HG02610 (cell line): ENCODE results near the gene ANKH.
A peak's percentile ranks its signal among the peaks of the same experiment; 100 is the strongest.

Experiments
- ATAC-seq: cut with Tn5 transposase; IDR thresholded peaks from one replicate; pipeline ENCODE4 v1.9.1; 2021; ENCODE audit warnings: mild to moderate bottlenecking, moderate library complexity; ENCODE audit not compliant: unreplicated experiment

The ANKH gene

DNA sequence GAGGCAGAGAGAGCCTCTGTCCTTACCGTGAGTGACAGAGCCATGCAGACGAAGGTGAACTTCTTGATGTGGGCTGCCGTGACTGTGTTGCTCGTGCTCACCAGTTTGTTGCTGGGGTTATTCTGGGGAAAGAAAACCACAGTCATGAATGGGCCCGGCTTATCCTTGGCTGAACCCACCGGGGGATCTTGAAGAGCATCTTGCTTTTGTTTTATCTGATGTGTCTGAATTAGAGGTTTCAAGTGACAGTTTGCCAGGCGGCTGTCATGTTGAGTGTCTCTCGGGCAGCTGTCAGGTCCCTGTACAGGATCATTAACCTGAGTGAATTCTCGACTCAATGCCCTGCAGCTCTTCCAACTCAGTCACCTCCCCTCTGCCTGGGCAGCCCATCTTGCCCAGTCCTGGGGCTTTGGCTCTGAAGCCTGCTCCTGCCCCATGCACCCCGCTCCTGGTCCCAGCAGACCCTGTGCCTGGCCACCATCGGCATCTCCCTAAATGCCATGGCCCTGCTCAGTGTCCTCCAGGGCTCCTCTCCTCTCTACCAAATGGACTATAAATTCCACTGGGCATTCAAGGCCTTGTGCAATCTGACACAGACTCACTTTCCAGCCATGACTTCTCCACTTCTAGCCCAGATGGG is 129.7 kb downstream of the ANKH start:
- no peak for ATAC-seq

DNA sequence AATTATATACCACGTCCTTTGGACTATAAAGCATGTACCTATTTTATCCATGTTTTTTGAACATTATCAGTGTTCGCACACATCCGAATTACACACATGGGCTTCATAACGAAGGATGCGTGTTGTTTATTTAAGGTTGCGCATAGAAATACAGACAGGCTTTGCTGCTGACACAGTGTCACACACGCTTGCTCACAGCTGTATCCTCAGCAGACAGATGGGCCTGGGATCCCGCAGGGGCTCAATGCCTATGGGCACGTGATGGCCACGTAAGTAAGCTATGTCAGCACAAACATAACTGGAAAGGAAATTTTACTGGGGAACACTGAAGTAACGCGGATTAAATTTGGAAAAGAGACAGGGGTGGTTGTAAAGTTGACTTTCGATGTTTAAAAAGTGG is 130.4 kb downstream of the ANKH start:
- no peak for ATAC-seq

DNA sequence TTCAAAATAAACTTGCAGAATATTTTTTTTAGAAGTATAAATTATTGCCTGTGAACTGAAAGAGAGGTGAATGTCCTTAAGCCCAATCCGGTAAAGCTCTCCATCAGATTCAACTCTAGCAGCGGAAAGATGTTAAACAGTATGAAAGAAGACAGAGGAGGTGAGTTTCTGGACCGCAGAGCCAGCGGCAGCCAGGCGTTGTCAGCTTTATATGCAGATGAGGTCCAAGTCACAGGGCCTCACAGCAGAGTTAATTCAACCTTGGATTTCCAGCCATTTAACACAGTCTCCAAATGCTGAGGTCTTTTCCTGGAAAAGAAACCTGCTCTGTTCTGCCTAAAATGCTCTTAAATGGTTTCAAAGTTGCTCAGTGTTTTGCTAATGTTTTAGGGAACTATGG is 131.6 kb downstream of the ANKH start:
- no peak for ATAC-seq

DNA sequence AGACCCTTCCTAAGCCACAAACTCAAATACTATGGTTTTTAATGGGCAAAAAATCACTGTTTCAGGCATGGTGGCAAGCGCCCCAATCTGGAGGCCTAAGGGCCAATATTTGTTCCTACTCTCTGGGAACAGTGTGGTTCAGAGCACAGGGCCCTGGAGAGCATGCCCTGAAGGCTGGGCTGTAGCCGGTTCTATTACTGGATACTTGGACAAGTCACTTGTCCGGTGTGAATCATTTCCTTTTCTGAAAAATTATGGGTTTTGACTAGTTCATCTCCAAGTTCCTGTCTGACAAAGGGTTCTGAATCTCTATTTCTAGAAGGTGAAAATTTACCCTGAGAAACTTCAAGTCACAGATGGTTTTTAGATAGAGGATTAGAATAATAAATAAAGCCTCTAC is 132.0 kb downstream of the ANKH start:
- no peak for ATAC-seq

DNA sequence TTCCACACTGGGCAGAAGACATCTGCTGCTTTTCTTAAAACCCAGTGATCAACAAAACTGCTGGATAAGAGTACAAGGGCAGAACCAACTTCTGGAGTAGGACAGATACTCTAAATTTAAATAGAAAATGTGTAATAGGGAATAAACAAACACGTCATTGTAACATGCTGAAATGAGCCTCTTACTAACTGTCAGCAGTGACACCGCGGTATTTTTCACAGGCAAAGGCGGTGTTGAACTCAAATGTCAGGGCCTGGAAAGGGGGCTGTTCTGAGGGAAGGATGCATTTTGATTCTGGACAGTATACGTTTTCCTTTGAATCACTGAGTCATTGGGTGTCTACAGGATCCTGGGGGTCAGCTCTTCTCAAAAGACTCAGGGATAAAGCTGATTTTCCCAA is 133.5 kb downstream of the ANKH start:
- no peak for ATAC-seq

DNA sequence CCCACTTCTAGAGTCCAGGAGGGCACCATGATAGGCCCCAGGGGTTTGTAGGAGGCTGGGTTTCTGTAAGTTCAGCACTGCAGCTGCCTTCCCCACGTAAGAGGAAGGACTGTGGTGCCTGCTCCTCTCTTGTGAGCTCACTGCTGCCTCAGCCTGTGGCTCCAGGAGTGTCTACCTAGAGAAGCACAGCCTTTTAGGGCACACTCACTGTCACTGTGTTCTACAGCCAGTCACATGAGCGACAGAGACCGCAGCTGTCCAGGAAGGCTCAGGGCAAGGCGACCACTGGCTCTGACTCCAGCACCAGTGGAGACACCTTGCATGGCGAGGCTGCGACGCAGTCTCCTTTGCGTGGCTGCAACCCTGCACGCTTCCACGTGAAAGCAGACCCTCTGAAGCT is 134.3 kb downstream of the ANKH start:
- ATAC-seq = no peak

DNA sequence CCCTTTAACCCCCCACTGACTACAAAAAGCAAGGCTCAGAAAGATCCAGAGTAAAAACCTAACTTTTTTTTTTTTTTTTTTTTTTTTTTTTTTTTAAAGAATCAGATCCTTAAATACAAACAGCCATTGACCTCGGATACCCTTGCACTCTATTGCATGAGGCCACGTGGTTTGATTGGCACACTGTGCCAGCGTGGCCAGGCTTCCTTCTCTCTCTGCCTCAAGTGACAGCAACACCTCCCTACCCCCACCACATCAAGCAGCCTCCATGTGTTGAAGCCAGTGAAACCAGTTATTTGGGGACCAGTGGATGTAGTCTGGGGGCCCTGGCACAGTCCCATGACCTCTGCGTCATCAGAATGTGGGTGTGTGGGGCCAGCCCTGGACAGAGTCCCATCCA is 135.6 kb downstream of the ANKH start:
- no peak for ATAC-seq

DNA sequence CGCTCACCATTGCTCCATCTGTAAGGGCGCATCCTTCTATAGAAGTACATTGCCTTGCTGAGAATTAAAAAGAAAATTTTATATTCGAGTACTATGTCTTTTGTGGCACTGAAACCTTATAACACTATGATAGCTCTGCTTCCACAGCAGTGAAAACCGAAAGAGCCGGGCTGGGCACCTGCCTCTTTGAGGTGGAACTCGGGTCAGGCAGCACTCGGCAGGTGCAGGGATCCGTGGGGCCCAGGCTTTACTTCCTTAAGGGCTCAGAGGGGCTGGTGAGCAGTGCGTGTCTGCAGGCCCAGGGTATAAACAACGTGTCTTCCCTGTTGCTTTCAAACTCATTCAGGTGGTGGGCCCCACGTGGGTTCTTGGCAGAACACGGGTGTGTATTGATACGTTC is 137.2 kb downstream of the ANKH start:
- no peak for ATAC-seq

DNA sequence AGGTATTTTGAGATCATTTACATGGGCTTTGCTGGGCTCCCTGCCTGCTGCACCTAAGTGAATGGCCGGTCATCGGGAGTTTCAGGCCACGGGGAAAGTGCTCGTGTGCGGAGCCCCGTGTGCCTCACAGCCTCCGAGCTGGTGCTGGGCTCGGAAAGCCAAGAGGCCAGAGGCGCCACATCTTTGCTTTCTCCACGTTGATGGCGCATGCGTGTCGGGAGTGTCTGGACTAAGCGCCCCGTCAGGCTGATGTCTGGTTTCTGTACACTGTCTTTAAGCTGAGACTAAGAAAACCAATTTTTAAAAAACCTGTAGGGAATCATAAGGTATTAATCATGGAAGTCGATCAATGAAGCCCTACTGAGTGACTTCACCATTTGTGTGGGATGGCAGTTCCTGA is 137.9 kb downstream of the ANKH start:
- ATAC-seq = no peak

DNA sequence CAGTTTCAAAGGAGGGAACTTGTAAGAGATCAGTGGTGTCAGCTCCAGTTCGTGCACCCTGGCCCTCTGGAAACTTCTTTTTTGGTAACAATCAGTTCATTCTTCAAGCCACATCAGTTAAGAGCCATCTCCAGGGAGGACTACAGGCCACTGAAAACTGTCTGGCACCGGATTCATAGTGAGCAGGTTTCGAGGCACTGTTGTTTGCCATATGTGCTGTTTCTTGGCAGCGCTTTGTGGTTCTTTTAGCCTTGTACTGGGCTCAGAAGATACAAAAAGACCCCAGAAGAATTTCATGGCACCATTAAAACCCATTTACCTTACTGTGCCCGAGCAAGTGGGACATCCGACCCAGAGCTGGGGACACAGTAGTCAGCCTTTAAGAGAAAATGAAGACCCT is 138.6 kb downstream of the ANKH start:
- ATAC-seq = no peak

DNA sequence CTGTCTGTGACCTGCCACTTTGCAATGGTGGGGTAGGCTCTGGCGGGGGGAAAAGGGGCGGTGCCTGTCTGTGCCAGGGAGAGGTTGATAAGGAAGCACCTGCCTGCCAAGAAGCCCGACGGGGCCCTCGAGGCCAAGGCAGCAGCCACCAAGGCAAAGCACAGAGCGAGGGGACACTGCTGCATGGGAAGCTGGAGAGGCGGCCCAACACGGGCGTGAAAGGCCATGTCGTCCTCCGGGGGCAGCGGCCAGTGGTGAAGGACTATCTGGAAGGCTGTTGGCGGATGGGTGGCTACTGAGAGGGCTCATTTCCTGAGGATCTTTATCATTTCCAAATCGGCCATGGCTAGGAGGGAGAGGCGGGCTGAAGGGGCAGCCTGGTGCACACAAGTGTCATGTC is 140.7 kb downstream of the ANKH start:
- no peak for ATAC-seq

DNA sequence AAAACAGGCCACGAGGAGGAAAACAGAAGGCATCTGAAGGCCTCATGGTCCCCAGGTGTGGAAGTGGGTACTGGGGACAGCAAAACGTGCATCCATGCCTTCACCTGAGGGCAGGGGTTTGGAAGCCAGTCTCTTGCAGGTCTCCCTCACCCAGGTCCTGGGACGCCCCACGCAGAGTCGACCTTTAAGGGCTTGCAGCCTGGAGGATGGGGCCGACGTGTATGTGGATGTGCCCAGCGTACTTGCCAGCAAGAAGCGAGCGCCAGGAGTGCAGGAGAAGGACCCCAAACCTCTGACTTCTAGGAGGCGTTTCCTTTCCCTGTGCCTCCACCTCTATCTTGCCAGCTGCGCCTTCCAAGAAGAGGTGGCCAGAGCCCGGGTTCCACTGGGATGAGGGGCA is 141.1 kb downstream of the ANKH start:
- no peak for ATAC-seq

DNA sequence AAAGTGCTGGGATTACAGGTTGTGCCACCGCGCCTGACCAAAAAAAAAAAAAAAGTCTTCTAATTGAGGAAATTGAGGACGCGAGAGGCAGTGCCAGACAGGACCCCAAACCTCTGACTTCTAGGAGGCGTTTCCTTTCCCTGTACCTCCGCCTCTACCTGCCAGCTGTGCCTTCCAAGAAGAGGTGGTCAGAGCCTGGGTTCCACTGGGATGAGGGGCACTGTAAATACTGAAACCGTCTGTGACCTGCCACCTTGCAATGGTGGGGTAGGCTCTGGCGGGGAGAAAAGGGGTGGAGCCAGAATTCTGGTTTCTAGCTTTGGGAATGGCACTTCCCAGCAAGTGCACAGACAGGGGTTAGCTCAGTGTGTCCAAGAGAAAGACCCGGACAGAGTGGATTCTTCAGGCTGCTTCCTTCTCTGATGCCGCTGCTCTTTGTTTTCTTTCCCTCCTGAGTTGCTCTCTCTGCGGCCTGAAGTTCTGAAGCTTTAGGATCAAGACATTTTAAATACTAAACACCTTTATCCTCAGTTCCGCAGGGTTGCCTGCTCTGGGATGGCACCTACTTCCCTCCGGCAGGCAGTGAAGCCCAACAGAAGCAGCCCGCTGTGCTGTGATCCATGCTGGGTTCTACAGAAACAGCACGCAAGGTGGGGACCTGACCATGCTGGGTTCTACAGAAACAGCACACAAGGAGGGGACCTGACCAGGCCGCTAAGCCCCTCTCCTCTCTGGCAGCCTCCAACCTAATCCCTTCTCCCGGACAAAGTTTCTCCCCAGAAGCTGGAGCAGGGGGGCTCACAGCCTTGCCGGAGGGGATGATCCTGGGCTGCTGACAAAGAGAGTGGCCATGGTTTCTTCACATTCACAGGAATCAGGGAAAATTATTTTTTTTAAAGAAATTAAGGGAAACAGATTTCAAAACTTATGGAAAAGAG is 141.9 kb downstream of the ANKH start:
- no peak for ATAC-seq

DNA sequence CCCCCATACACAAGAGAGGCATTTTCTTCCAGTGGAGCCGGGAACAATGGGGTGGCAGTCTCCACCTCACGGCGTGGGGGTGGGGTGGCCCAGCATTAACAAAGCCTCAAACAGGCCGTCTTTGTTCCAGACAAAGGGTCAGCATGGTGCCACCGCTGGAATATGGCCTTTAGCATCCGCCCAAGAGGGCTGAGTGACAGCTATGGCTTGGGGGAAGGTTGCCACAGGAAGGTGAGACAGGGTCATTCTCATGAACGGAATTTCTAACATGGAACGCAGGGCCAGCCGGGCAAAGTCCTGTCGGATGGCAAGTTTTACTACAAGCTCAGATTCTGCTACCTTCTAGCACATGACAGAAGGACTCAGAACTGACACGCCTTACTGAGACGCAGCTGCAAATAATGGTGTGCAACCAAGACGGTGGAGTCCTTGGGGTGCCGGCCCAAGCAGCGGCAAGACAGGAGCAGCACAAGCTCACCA is 143.1 kb downstream of the ANKH start:
- no peak for ATAC-seq

DNA sequence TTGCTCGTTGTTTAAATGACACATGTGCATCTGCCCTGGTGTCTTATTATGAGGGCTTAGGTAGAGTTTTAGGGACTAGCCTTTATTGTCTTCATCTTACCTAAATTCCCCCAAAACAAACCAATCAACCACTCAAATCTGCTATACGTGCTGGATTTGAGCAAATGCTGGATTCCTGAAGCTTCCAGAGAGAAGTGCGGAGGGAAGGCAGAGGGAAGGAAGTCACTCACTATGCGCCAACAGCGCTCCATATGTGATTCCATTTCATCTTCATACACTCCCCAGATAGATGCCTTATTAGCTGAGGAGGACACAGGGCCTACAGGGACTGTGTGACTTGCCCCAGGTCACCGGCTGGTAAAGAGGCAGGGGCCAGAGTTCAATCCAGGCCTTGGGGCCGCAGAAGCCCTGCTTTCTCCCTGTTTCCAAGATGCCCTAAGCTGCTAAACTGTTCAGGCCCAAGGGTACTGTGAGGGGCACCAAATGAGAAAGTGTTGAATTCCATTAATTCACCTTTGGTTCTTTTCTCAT is 143.6 kb downstream of the ANKH start:
- ATAC-seq = no peak

DNA sequence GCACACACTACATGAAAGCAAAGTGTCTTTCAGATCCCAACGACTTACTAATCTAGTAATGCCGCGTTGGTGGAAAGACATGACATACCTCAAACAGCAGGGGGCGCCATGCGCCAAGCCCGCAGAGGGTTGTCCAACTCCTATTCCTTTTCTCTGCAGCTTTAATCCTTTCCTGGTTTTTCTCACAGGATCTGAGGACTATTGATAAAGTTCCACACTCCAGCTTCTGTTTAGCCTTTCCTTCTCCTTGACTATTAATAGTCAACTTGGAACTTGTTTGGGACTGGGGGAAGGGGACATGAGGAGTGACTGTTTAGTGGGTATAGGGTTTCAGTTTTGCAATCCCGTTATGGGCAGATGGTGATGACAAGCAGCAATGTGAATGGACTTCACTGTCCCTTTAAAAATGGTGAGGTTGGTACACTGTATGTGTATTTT is 144.1 kb downstream of the ANKH start:
- peak; percentile 36 for ATAC-seq

DNA sequence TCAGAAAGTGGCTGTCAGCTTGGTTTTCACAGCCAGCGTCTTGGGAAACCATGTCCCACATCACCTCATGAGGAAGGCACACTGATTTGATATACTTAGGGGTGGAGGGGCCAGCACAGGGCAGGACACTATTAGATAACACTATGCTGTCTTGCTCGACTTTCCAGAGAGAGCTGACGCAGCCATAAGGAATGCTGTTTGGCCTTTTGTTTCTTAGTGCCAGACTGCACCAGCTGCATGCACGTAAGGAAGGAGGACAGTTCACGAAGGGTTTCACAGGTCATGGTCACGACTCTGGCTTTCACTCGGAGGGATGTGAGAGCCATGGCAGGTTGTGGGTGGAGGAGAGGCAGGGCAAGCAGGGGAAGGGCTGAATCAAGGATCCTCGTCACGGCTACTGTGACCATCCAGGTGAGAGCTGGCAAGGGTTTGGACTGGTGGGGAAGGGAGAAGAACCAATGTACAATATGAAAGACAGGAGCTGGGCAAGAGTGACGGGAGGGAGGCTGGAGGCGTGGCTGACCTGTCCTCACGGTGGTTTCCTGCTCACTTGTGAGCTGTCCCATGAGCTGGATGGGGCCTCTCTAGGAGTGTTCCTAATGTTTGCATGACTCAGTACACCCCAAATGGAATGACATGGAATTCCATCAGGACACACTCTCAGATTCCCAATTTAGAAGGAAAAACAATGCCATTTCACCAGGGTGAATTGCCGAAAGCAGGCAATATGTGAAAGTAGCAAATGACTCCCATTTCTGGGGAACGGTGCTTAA is 145.3 kb downstream of the ANKH start:
- ATAC-seq = no peak

DNA sequence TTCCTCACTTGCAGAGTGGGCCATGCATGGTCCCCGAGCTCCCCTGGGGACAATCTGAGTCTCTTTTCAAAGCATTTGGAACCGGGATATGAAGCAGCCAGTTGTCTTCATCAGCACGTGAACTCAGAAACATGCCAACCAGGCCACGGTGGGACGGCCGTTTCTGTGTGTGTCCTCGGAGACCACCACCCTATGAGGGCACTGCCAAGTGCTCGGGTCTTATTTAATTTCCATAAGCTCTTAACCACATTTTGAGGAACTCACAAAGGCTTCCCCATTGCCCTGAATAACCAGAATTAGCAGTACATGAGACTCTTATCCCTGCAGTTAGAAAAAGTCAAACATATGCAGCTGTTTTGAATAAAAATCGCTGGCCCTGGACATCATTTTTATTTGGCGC is 146.9 kb downstream of the ANKH start:
- no peak for ATAC-seq

DNA sequence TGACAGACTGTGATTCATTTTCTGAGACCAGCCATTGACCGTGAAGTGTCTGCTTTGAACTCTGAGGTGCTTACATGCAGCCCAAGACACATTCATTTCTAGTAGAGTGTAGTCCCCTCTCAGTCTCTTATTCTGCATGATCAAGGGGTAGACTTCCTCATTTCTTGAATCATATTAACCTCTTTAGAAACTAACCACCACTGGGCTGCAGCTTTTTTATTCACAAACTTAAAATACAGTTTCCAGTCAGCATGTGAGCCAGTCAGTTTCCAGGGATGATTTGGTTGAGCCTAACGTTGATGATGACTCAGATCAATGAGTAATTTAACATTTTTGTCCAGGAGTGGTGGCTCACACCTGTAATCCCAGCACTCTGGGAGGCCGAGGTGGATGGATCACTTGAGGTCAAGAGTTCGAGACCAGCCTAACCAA is 147.9 kb downstream of the ANKH start:
- ATAC-seq = peak; percentile 83

DNA sequence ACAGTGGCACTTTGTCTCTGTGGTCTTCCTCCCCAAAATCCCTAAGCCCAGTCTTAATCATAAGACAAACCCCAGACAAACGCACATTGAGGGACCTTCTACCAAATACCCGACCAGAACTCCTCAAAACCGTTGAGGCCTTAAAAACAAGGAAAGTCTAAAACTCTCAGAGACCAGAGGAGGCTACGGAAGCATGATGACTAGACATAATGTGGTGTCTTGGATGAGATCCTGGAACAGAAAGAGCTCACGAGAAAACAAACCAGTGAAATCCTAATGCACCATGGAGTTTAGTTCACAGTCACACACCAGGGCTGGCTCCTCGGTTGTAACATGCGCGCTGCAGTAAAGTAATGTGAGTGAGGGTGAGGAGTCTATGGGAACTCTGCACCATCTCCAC is 148.7 kb downstream of the ANKH start:
- ATAC-seq = no peak

DNA sequence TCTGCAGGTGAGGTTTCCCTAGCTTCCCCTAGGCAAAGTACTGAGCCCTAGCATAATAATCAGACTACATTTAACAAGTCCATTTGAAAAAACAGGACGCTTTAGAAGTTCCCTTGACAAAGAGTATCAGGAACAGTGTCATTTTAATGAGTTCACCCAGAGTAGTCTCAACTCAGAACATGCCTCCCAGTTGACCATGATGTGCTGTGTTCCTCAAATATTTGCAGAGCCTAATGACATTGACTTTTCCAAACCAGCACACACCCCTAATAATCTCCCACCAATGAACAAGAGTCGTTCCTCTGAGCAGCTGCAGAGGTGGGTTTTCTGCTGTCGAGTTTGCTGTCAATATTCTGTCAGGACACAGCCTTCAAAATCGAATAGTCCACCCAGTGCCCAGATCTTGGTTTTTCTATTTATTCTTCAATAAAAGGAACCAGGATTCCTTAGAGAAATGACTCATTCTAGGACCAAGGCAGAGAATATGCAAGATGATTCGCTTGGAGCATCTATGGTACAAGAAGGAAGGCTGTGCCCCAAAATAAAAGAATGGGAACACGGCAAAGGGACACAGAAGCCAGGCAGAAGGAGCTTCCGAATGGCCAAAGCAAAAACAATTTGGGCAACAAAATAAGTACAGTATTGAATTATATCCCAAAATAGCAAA is 149.5 kb downstream of the ANKH start:
- no peak for ATAC-seq
